B cell (primary cell): ENCODE data around the gene EPHB4. TPM values are rescaled to one million over a fixed set of nuclear protein-coding genes. Genes with fewer than 3 reads are reported as not detected.
A peak's percentile ranks its signal among the peaks of the same experiment; 100 is the strongest.

Experiments
- ATAC-seq: fragments of 200-7000 bp; cut with Tn5 transposase; one replicate; pipeline ENCODE4 v1.10.0; 2021; ENCODE audit warnings: low read depth, mild to moderate bottlenecking, moderate number of reproducible peaks, moderate library complexity
- CTCF ChIA-PET: fragments of 350-600 bp; sonication (Branson Sonifier 250); formaldehyde crosslinking; loops from one replicate; lab custom pipeline; 2021; ENCODE audit warnings: antibody characterized with exemption, inconsistent platforms; lab: Charles Lee
- POLR2A ChIA-PET: fragments of 350-600 bp; sonication (Branson Sonifier 250); formaldehyde crosslinking; loops from one replicate; lab custom pipeline; 2021; ENCODE audit warnings: antibody characterized with exemption; lab: Charles Lee
- DNase-seq: peaks from one replicate; pipeline ENCODE4 v3.0.0; 2013
- H2AFZ ChIP-seq: 2 replicates; pipeline ENCODE4 v1.6.1; 2012; ENCODE audit warnings: mild to moderate bottlenecking, low read depth, low read length; ENCODE audit not compliant: insufficient read depth, poor library complexity, severe bottlenecking
- H3K27ac ChIP-seq, 2 donors: 1 replicate in 1 of 2; 2 replicates in 1 of 2; pipeline ENCODE4 v1.5.1; 2012 to 2013; ENCODE audit warnings: low read length in 2 of 2, mild to moderate bottlenecking in 2 of 2, moderate library complexity in 1 of 2
- H3K27me3 ChIP-seq, 4 experiments: fragments of 200-600 bp in 1 of 4; sonication (generic) in 1 of 4; replicated peaks in 1 of 4; 1 replicate in 2 of 4; 2 replicates in 2 of 4; pipeline versions ENCODE4 v1.6.1 to v1.7.0; 2013 to 2016; ENCODE audit warnings: low read length in 3 of 4, mild to moderate bottlenecking in 2 of 4, mixed read lengths in 1 of 4, moderate library complexity in 1 of 4; ENCODE audit not compliant: insufficient read depth in 4 of 4, control insufficient read depth in 3 of 4; ENCODE audit errors: control extremely low read depth in 1 of 4
- H3K36me3 ChIP-seq, 2 experiments: replicated peaks in 1 of 2; 1 replicate in 1 of 2; 2 replicates in 1 of 2; pipeline versions ENCODE4 v1.6.1 to v1.7.1; 2013; ENCODE audit warnings: low read length in 1 of 2; ENCODE audit not compliant: insufficient read depth in 2 of 2, control insufficient read depth in 1 of 2; ENCODE audit errors: control extremely low read depth in 1 of 2, extremely low read depth in 1 of 2
- H3K4me1 ChIP-seq, 2 donors: fragments of 200-600 bp in 1 of 2; sonication (generic) in 1 of 2; 1 replicate in 1 of 2; 2 replicates in 1 of 2; pipeline versions ENCODE4 v1.5.1 to v1.6.1; 2013 to 2017; ENCODE audit warnings: low read length in 2 of 2; ENCODE audit not compliant: control insufficient read depth in 2 of 2, insufficient read depth in 2 of 2
- H3K4me2 ChIP-seq: replicated peaks from 2 replicates; pipeline ENCODE3; 2012; ENCODE audit warnings: mild to moderate bottlenecking, low read depth, low read length; ENCODE audit not compliant: poor library complexity, severe bottlenecking
- H3K4me3 ChIP-seq, 5 experiments: fragments of 200-600 bp in 1 of 5; sonication (generic) in 1 of 5; 1 replicate in 3 of 5; 2 replicates in 2 of 5; pipeline versions ENCODE4 v1.5.1 to v1.7.0; 2011 to 2016; ENCODE audit warnings: low read length in 4 of 5, mild to moderate bottlenecking in 4 of 5, low read depth in 2 of 5, control low read depth in 1 of 5, moderate library complexity in 1 of 5; ENCODE audit not compliant: insufficient read depth in 1 of 5; ENCODE audit errors: control extremely low read depth in 1 of 5, extremely low read depth in 1 of 5
- H3K79me2 ChIP-seq: fragments of 200-600 bp; sonication (generic); one replicate; pipeline ENCODE4 v1.6.0; 2016; ENCODE audit warnings: low read length; ENCODE audit not compliant: control insufficient read depth, insufficient read depth
- H3K9ac ChIP-seq: fragments of 200-600 bp; sonication (generic); 2 replicates; pipeline ENCODE4 v1.6.1; 2017; ENCODE audit warnings: mild to moderate bottlenecking, low read length, moderate library complexity
- H3K9me3 ChIP-seq, 3 donors: one replicate each; pipeline versions ENCODE4 v1.6.1 to v1.7.1; 2013; ENCODE audit warnings: low read length in 2 of 3; ENCODE audit not compliant: control insufficient read depth in 2 of 3, insufficient read depth in 1 of 3; ENCODE audit errors: control extremely low read depth in 1 of 3
- H4K20me1 ChIP-seq: 2 replicates; pipeline ENCODE4 v1.6.0; 2012; ENCODE audit warnings: mild to moderate bottlenecking, low read length; ENCODE audit not compliant: insufficient read depth, control insufficient read depth, poor library complexity, severe bottlenecking
- H3K27ac Mint-ChIP-seq: one replicate; pipeline ENCODE4 v1.8.0; 2021; ENCODE audit warnings: mixed read lengths
- H3K27me3 Mint-ChIP-seq: one replicate; pipeline ENCODE4 v1.8.0; 2021; ENCODE audit warnings: mixed read lengths
- H3K4me1 Mint-ChIP-seq: one replicate; pipeline ENCODE4 v1.8.0; 2021; ENCODE audit warnings: mixed read lengths
- H3K4me3 Mint-ChIP-seq: one replicate; pipeline ENCODE4 v1.8.0; 2021; ENCODE audit warnings: mixed read lengths
- H3K9me3 Mint-ChIP-seq: one replicate; pipeline ENCODE4 v1.8.0; 2022; ENCODE audit warnings: mixed read lengths; ENCODE audit not compliant: insufficient read depth
- EZH2 ChIP-seq: IDR thresholded peaks from 2 replicates; pipeline ENCODE4 v1.6.1; 2012; ENCODE audit warnings: borderline replicate concordance, low read depth, mild to moderate bottlenecking, moderate library complexity, low read length; ENCODE audit not compliant: insufficient read depth, poor library complexity, severe bottlenecking
- WGBS: methylation state at CpG from one replicate; pipeline ENCODE4 v1.1.5; 2013; ENCODE audit warnings: missing lambda C conversion rate; ENCODE audit not compliant: insufficient coverage; 5-methylcytosine and 5-hydroxymethylcytosine counted together
- intact Hi-C: fragments of 100-400 bp; cut with micrococcal nuclease; formaldehyde crosslinking; loops from one replicate; pipeline ENCODE4 v1.10.0; 2022
- polyA plus RNA-seq: library from polyadenylated mRNA; depleted of rRNA; stranded (reverse); fragments of >200 nt; gene quantifications from 2 replicates; pipeline ENCODE4 v1.2.3, GENCODE V29; 2012
- total RNA-seq, 2 donors: library from RNA; stranded (reverse); fragments of 120-200 nt in 1 of 2; gene quantifications; 1 replicate in 1 of 2; 2 replicates in 1 of 2; pipeline versions ENCODE4 v1.2.3 to v1.2.4, GENCODE V29; 2013 to 2022
- TF ChIP-seq, protein P1 (sequence below): fragments of 200-600 bp; IDR thresholded peaks from one replicate; pipeline ENCODE4 v1.8.0; 2022; ENCODE audit warnings: antibody characterized with exemption, mild to moderate bottlenecking

The EPHB4 gene
- total and polyA plus RNA-seq, 2 donors (not counting 1 experiment from before 2014, with no cell fraction given) = 3.9 to 12.0 TPM

DNA sequence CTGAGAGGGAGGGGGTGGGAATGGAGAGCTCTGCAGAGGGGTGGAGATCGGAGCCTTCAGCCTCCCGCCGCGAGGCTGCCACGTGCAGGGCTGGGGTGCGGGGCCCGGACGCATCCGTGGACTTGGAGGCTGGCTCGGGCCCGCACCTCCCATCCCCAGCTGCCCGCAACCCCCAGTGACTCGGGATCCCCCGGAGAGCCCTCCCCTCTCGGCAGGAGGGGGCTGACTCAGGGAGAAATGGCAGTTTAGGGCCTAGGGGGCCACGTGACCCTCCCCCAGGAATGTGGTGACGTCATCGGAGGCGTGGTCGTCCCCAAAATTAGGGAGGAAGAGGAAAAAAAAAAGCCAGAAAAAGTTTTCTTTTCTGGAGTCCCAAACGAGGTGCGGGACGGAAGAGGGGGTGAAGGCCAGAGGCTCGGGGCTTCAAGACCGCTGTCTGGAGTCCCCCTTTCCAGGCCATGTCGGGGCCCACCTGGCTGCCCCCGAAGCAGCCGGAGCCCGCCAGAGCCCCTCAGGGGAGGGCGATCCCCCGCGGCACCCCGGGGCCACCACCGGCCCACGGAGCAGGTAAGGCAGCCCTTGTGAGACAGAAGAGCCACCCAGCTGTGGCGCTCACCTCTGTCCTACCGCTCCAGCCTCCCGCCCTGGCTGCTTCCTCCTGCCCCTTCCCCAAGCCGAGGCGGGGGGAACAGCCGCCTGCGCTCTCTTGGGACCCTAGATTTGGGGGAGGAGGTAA lies 39.9 kb upstream of the EPHB4 start, which contains the start of gene TRIP6:
TSS of gene TRIP6 (plus strand) at position 348 of the 736 bp plus-strand sequence. CDS start at position 459, 111 bp downstream.
- CTCF ChIA-PET = interaction anchor here (0.7 to 1.8 kb wide), 2 partner anchors 14 to 28 kb away, joined by 3 to 4 read pairs; partner anchors contain the start of gene SLC12A9
- peak within 1 kb of the TSS; percentile 5 to 75 (median 53) for H3K4me3 ChIP-seq
- peaks cover 0 to 4% (median 0%) of the 10 kb centered on the region in 3 donors for H3K9me3 ChIP-seq
- Mint-ChIP-seq H3K9me3 (no peaks in the 10 kb centered on the region), H3K4me1 (peaks cover 24% of the 10 kb centered on the region), H3K4me3 (peak within 1 kb of the TSS; percentile 89), H3K27ac (peak within 1 kb of the TSS; percentile 84), H3K27me3 (no peaks in the 10 kb centered on the region)
- peak within 1 kb of the TSS; percentile 74 for H2AFZ ChIP-seq
- peak within 1 kb of the TSS; percentile 81 for H3K9ac ChIP-seq
- peaks cover 0 to 20% of the 10 kb centered on the region in 2 experiments for H3K36me3 ChIP-seq
- ATAC-seq = peak; percentile 44
- intact Hi-C loops = no loop called here
- H3K79me2 ChIP-seq = peaks cover 5% of the 10 kb centered on the region
- POLR2A ChIA-PET = interaction anchor here (0.9 to 1.3 kb wide), 2 partner anchors 15 to 22 kb away, joined by 3 to 6 read pairs; partner anchors contain the start of genes SLC12A9 and UFSP1
- H4K20me1 ChIP-seq = no peaks in the 10 kb centered on the region
- peak within 1 kb of the TSS; percentile 96 for H3K4me2 ChIP-seq
- H3K4me1 ChIP-seq = peaks cover 21 to 28% of the 10 kb centered on the region in 2 donors
- peak; percentile 55 for DNase-seq
- WGBS = under 1% methylated on average over 31 of the region's 42 CpGs
- H3K27me3 ChIP-seq = no peaks in the 10 kb centered on the region
- peak within 1 kb of the TSS; percentile 56 to 75 for H3K27ac ChIP-seq
- no peak for TF ChIP-seq EZH2
- TF ChIP-seq, protein P1, sequence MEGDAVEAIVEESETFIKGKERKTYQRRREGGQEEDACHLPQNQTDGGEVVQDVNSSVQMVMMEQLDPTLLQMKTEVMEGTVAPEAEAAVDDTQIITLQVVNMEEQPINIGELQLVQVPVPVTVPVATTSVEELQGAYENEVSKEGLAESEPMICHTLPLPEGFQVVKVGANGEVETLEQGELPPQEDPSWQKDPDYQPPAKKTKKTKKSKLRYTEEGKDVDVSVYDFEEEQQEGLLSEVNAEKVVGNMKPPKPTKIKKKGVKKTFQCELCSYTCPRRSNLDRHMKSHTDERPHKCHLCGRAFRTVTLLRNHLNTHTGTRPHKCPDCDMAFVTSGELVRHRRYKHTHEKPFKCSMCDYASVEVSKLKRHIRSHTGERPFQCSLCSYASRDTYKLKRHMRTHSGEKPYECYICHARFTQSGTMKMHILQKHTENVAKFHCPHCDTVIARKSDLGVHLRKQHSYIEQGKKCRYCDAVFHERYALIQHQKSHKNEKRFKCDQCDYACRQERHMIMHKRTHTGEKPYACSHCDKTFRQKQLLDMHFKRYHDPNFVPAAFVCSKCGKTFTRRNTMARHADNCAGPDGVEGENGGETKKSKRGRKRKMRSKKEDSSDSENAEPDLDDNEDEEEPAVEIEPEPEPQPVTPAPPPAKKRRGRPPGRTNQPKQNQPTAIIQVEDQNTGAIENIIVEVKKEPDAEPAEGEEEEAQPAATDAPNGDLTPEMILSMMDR = no peak

DNA sequence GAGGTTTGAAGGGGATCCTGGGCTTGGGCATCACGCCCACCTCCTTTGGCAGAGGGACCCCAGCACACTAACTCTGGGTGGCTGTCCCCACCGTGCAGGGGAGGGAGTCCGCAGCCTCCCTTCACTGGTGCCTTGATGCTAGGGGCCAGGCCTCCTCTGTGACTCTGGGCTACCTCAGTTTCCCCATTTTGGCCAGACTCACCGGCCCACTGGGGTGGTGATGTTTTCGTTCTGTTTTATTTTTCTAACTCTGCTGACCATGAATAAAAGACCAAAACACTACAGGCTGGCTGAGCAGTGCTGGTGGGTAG lies 39.4 kb upstream of the EPHB4 start:
- CTCF ChIA-PET = interaction anchor here (0.7 kb wide), 1 partner anchor 14 kb away, joined by 4 read pairs; the partner anchor contains the start of gene SLC12A9
- intact Hi-C loops = no loop called here
- H3K4me2 ChIP-seq = peak overlapping the region; percentile 96
- peaks cover 0 to 24% of the 10 kb centered on the region in 2 experiments for H3K36me3 ChIP-seq
- peak overlapping the region; percentile 89 for H3K4me3 Mint-ChIP-seq
- peaks cover 5% of the 10 kb centered on the region for H3K79me2 ChIP-seq
- no peak for TF ChIP-seq EZH2
- TF ChIP-seq, protein P1 = no peak
- peaks cover 0 to 4% (median 0%) of the 10 kb centered on the region in 3 donors for H3K9me3 ChIP-seq
- 79% methylated on average over 3 of the region's 5 CpGs for WGBS
- H3K4me3 ChIP-seq = peak overlapping the region in 4 of 5 experiments; percentile 47 to 75 (median 58)
- peaks cover 24% of the 10 kb centered on the region for H3K4me1 Mint-ChIP-seq
- H3K27me3 Mint-ChIP-seq = no peaks in the 10 kb centered on the region
- H4K20me1 ChIP-seq = no peaks in the 10 kb centered on the region
- peak overlapping the region; percentile 74 for H2AFZ ChIP-seq
- H3K9me3 Mint-ChIP-seq = no peaks in the 10 kb centered on the region
- peak overlapping the region; percentile 81 for H3K9ac ChIP-seq
- peak overlapping the region; percentile 56 to 75 for H3K27ac ChIP-seq
- H3K4me1 ChIP-seq = peaks cover 21 to 28% of the 10 kb centered on the region in 2 donors
- H3K27ac Mint-ChIP-seq = peak overlapping the region; percentile 84
- no peaks in the 10 kb centered on the region for H3K27me3 ChIP-seq
- DNase-seq (no peak), ATAC-seq (no peak)
- POLR2A ChIA-PET = interaction anchor here (0.9 to 1.3 kb wide), 2 partner anchors 14 to 23 kb away, joined by 3 to 6 read pairs; partner anchors contain the start of genes SLC12A9 and UFSP1
